ENCODE results near the gene ANKRD33B. TPM values are rescaled to one million over a fixed set of nuclear protein-coding genes. Genes with fewer than 3 reads are reported as not detected.

ANKRD33B gene
- total and polyA plus RNA-seq, 2 of the 8 experiments (the other 6 are each of a cell fraction or from before 2014, with no cell fraction given), result 6.9 to 20.6 TPM

- H3K27me3 ChIP-seq (replicated peaks in 1 of 4; ENCODE audit: control insufficient read depth in 3 of 4, extremely low read depth in 1 of 4, insufficient read depth in 3 of 4, low read length in 3 of 4), result no peaks in the 10 kb centered on the region
- ChIA-PET POLR2A (ENCODE audit: partially characterized antibody) (no interaction called here), CTCF (ENCODE audit: partially characterized antibody) (interaction anchor here (1.9 to 4.7 kb wide), 3 partner anchors 16 to 45 kb away, joined by 5 to 16 read pairs (median 8); no protein-coding TSS in a partner anchor)
- H2BK15ac ChIP-seq (ENCODE audit: low read length), result no peak overlapping the region
- H3K36me3 ChIP-seq (ENCODE audit: control insufficient read depth in 2 of 4, insufficient read depth in 4 of 4, low read length in 3 of 4), result peaks cover 0 to 1% (median 0%) of the 10 kb centered on the region in 4 experiments; a peak in 1 of 8 replicates
- peaks cover 0 to 3% (median 2%) of the 10 kb centered on the region in 4 experiments; a peak in 3 of 7 replicates for H3K4me1 ChIP-seq (replicated peaks in 1 of 4; ENCODE audit: control insufficient read depth in 3 of 4, insufficient read depth in 4 of 4, low read length in 3 of 4)
- no peak overlapping the region for H2BK20ac ChIP-seq (ENCODE audit: low read length)
- H4K91ac ChIP-seq (replicated peaks; ENCODE audit: insufficient read length, low read length), result no peak overlapping the region
- H4K5ac ChIP-seq (ENCODE audit: insufficient read length, low read depth, low read length), result no peak overlapping the region
- H4K8ac ChIP-seq (ENCODE audit: extremely low read depth, insufficient read depth, low read length), result no peak overlapping the region
- H2BK12ac ChIP-seq (ENCODE audit: low read depth, low read length), result no peak overlapping the region
- no peak overlapping the region for H2BK120ac ChIP-seq (replicated peaks; ENCODE audit: low read depth, low read length)
- 68% methylated on average over 9 of the region's 9 CpGs; no CpG with 5 or more reads in 1 of the 2 experiments for WGBS, 2 experiments (ENCODE audit: extremely low coverage in 1 of 2, insufficient coverage in 1 of 2, insufficient read length in 1 of 2, insufficient replicate concordance in 2 of 2, low coverage in 1 of 2, low lambda C conversion rate in 2 of 2, missing lambda C conversion rate in 1 of 2)
- H3K23ac ChIP-seq (ENCODE audit: insufficient read length), result no peak overlapping the region
- H2AK5ac ChIP-seq (ENCODE audit: low read depth, low read length), result no peak overlapping the region
- H3K23me2 ChIP-seq (ENCODE audit: low read depth, low read length), result no peaks in the 10 kb centered on the region
- DNase-seq (ENCODE audit: low read depth in 1 of 2, low spot score in 2 of 2), result no peak
- H2BK5ac ChIP-seq (ENCODE audit: low read depth, low read length), result no peak overlapping the region
- no peak overlapping the region for H3K27ac ChIP-seq (ENCODE audit: low read depth, low read length)
- H4K20me1 ChIP-seq (replicated peaks in 1 of 2; ENCODE audit: control insufficient read depth in 1 of 2, insufficient read depth in 2 of 2, low read length in 2 of 2), result peaks cover 0 to 2% of the 10 kb centered on the region in 2 experiments
- no peaks in the 10 kb centered on the region for H3K9me3 ChIP-seq (ENCODE audit: insufficient read depth in 2 of 2, low read depth in 1 of 2, low read length in 1 of 2)
- no peak overlapping the region for H3K4me3 ChIP-seq (ENCODE audit: extremely low read depth in 1 of 4, insufficient read depth in 2 of 4, low read depth in 3 of 4, low read length in 4 of 4)
- H3K18ac ChIP-seq (ENCODE audit: extremely low read depth, low read length), result no peak overlapping the region
- H3K4ac ChIP-seq (replicated peaks; ENCODE audit: insufficient read length, low read depth, low read length), result no peak overlapping the region
- peaks cover 2% of the 10 kb centered on the region for H3K79me1 ChIP-seq (ENCODE audit: low read depth, low read length)
- no peak for FAIRE-seq
- no peak overlapping the region for H3K4me2 ChIP-seq (ENCODE audit: insufficient read depth in 1 of 2, low read depth in 2 of 2, low read length in 2 of 2)
- H2AFZ ChIP-seq (ENCODE audit: low read length), result no peak overlapping the region
- H3K79me2 ChIP-seq (ENCODE audit: control insufficient read depth in 1 of 2, insufficient read depth in 2 of 2, low read length in 2 of 2), result peaks cover 7 to 34% of the 10 kb centered on the region in 2 experiments; a peak in 3 of 4 replicates
- H3K56ac ChIP-seq (replicated peaks; ENCODE audit: insufficient read length, low read depth, low read length), result no peak overlapping the region
- H3K14ac ChIP-seq (ENCODE audit: insufficient read length), result no peak overlapping the region
- no peak overlapping the region for H3K9ac ChIP-seq (replicated peaks in 1 of 4; ENCODE audit: extremely low read depth in 1 of 4, low read depth in 3 of 4, low read length in 3 of 4)
- no peak for TF ChIP-seq BRCA1 (IDR thresholded peaks at IDR 0.05; ENCODE audit: low read depth, low read length)
- TF ChIP-seq SP1 (IDR thresholded peaks at IDR 0.05; ENCODE audit: low read depth, low read length), result no peak
- no peak for TF ChIP-seq USF2 (IDR thresholded peaks at IDR 0.05; ENCODE audit: low read length)
- TF ChIP-seq PHF8 (conservative IDR thresholded peaks at IDR 0.05; ENCODE audit: low read depth, low read length), result no peak
- TF ChIP-seq YY1 (IDR thresholded peaks at IDR 0.05; ENCODE audit: low read depth, low read length), result no peak
- no peak for TF ChIP-seq SP2 (IDR thresholded peaks at IDR 0.05; ENCODE audit: low read length)
- no peak for TF ChIP-seq NANOG (IDR thresholded peaks at IDR 0.05; ENCODE audit: insufficient read depth, low read depth, low read length, poor library complexity, severe bottlenecking)
- TF ChIP-seq KDM1A (IDR thresholded peaks at IDR 0.05; ENCODE audit: borderline replicate concordance, low read length), result no peak
- no peak for TF ChIP-seq GTF2F1 (IDR thresholded peaks at IDR 0.05; ENCODE audit: borderline replicate concordance, low read depth, low read length)
- no peak for TF ChIP-seq BCL11A (IDR thresholded peaks at IDR 0.05; ENCODE audit: low read depth in 2 of 2, low read length in 2 of 2)
- no peak for TF ChIP-seq HDAC2 (IDR thresholded peaks at IDR 0.05; ENCODE audit: borderline replicate concordance in 1 of 2, low read depth in 2 of 2, low read length in 2 of 2)
- no peak for TF ChIP-seq TCF12 (IDR thresholded peaks at IDR 0.05; ENCODE audit: low read depth, low read length)
- TF ChIP-seq CBX5 (IDR thresholded peaks at IDR 0.05; ENCODE audit: low read depth, low read length), result no peak
Observed at GRCh38 chr5:10644192-10644591, 80.3 kb downstream of the ANKRD33B start.
